ENCODE measurements around the gene SYCE3.
"Not testable (repeated sequence)": the region's sequence is repeated elsewhere in the genome, so short reads cannot be mapped to it uniquely, and the experiment has no call there.

The SYCE3 gene

GRCh38 chr22:50562523-50563412, at the start of gene SYCE3:
Gene SYCE3, minus strand, starts transcription at chr22:50562919. Its CDS starts 6,514 bp downstream, at chr22:50556405.
- peak; percentile 95 for DNase-seq (ENCODE audit: low spot score)

GRCh38 chr22:50612168-50612527, 49.4 kb upstream of the SYCE3 start:
- DNase-seq (ENCODE audit: low spot score) = no peak

- no peak for DNase-seq (ENCODE audit: low spot score)
Measured at GRCh38 chr22:50611341-50612060, 48.8 kb upstream of the SYCE3 start.

- no peak for DNase-seq (ENCODE audit: low spot score)
Measured at GRCh38 chr22:50610581-50610980, 47.9 kb upstream of the SYCE3 start.

- DNase-seq (ENCODE audit: low spot score) = no peak
Measured at GRCh38 chr22:50610041-50610451, 47.3 kb upstream of the SYCE3 start.

- DNase-seq (ENCODE audit: low spot score) = no peak
Measured at GRCh38 chr22:50609599-50609998, 46.9 kb upstream of the SYCE3 start.

- DNase-seq (ENCODE audit: low spot score) = no peak
Measured at GRCh38 chr22:50608996-50609395, 46.3 kb upstream of the SYCE3 start.

GRCh38 chr22:50608058-50608840, 45.5 kb upstream of the SYCE3 start:
- DNase-seq (ENCODE audit: low spot score) = not testable (repeated sequence)

GRCh38 chr22:50607659-50608020, 44.9 kb upstream of the SYCE3 start:
- no peak for DNase-seq (ENCODE audit: low spot score)

- DNase-seq (ENCODE audit: low spot score) = no peak
Measured at GRCh38 chr22:50606946-50607658, 44.4 kb upstream of the SYCE3 start.

- no peak for DNase-seq (ENCODE audit: low spot score)
Measured at GRCh38 chr22:50606165-50606945, 43.6 kb upstream of the SYCE3 start.

- DNase-seq (ENCODE audit: low spot score) = no peak
Measured at GRCh38 chr22:50605613-50606074, 42.9 kb upstream of the SYCE3 start.

GRCh38 chr22:50605002-50605612, 42.4 kb upstream of the SYCE3 start:
- no peak for DNase-seq (ENCODE audit: low spot score)

- DNase-seq (ENCODE audit: low spot score) = no peak
Measured at GRCh38 chr22:50604256-50605001, 41.7 kb upstream of the SYCE3 start.

- no peak for DNase-seq (ENCODE audit: low spot score)
Measured at GRCh38 chr22:50603511-50604255, 41.0 kb upstream of the SYCE3 start.

GRCh38 chr22:50602338-50602700, 39.6 kb upstream of the SYCE3 start:
- no peak for DNase-seq (ENCODE audit: low spot score)

- no peak for DNase-seq (ENCODE audit: low spot score)
Measured at GRCh38 chr22:50601669-50602337, 39.1 kb upstream of the SYCE3 start.

GRCh38 chr22:50600967-50601668, 38.4 kb upstream of the SYCE3 start:
- DNase-seq (ENCODE audit: low spot score) = no peak

Data from CD4-positive, alpha-beta T cell treated with Interleukin-6 at 100 ng/mL for 8 hours (primary cell).